Trophoblast cell (in vitro differentiated cells and primary cell): ENCODE results near the gene ASTN2.

ENCODE experiments used
- DNase-seq, 2 donors: peaks; one replicate each; pipeline ENCODE4 v3.0.0-alpha.2; 2016
- H2AFZ ChIP-seq: 2 replicates; pipeline ENCODE4 v1.6.1; 2013; ENCODE audit warnings: low read length, moderate library complexity, mild to moderate bottlenecking; ENCODE audit not compliant: insufficient read depth, poor library complexity
- H2AK5ac ChIP-seq: 2 replicates; pipeline ENCODE4 v1.6.1; 2013; ENCODE audit warnings: mild to moderate bottlenecking, low read length
- H2BK120ac ChIP-seq: 2 replicates; pipeline ENCODE4 v1.6.1; 2013; ENCODE audit warnings: low read length, mild to moderate bottlenecking, moderate library complexity; ENCODE audit not compliant: insufficient read depth, poor library complexity
- H2BK12ac ChIP-seq: 2 replicates; pipeline ENCODE4 v1.6.1; 2013; ENCODE audit warnings: mild to moderate bottlenecking, low read length, moderate library complexity
- H2BK5ac ChIP-seq: 2 replicates; pipeline ENCODE4 v1.6.1; 2013; ENCODE audit warnings: low read length, low read depth, moderate library complexity, mild to moderate bottlenecking; ENCODE audit not compliant: poor library complexity
- H3K14ac ChIP-seq: 2 replicates; pipeline ENCODE4 v1.6.1; 2013; ENCODE audit warnings: mild to moderate bottlenecking, low read length
- H3K18ac ChIP-seq: 2 replicates; pipeline ENCODE4 v1.6.1; 2013; ENCODE audit warnings: mild to moderate bottlenecking, low read length
- H3K23ac ChIP-seq: 2 replicates; pipeline ENCODE4 v1.6.1; 2013; ENCODE audit warnings: low read length
- H3K27ac ChIP-seq: 2 replicates; pipeline ENCODE4 v1.5.1; 2013; ENCODE audit warnings: low read depth, mild to moderate bottlenecking, inconsistent platforms, low read length, moderate library complexity
- H3K27me3 ChIP-seq: 2 replicates; pipeline ENCODE4 v1.6.1; 2013; ENCODE audit warnings: inconsistent platforms, mild to moderate bottlenecking, low read length, moderate library complexity; ENCODE audit not compliant: insufficient read depth
- H3K36me3 ChIP-seq, 2 experiments: 1 replicate in 1 of 2; 2 replicates in 1 of 2; pipeline ENCODE4 v1.6.1; 2013; ENCODE audit warnings: low read length in 2 of 2, mild to moderate bottlenecking in 2 of 2, moderate library complexity in 1 of 2; ENCODE audit not compliant: insufficient read depth in 2 of 2, control insufficient read depth in 1 of 2
- H3K4ac ChIP-seq: 2 replicates; pipeline ENCODE4 v1.6.1; 2013; ENCODE audit warnings: low read depth, mild to moderate bottlenecking, low read length, moderate library complexity
- H3K4me1 ChIP-seq, 2 experiments: 1 replicate in 1 of 2; 2 replicates in 1 of 2; pipeline ENCODE4 v1.6.1; 2013; ENCODE audit warnings: low read length in 2 of 2, mild to moderate bottlenecking in 2 of 2, moderate library complexity in 1 of 2; ENCODE audit not compliant: insufficient read depth in 2 of 2, control insufficient read depth in 1 of 2
- H3K4me2 ChIP-seq: 2 replicates; pipeline ENCODE4 v1.6.1; 2013; ENCODE audit warnings: inconsistent platforms, mild to moderate bottlenecking, low read length, moderate library complexity
- H3K4me3 ChIP-seq: 2 replicates; pipeline ENCODE4 v1.5.1; 2013; ENCODE audit warnings: mild to moderate bottlenecking, low read depth, low read length, inconsistent platforms
- H3K79me1 ChIP-seq: one replicate; pipeline ENCODE4 v1.6.1; 2013; ENCODE audit warnings: low read length
- H3K79me2 ChIP-seq: 2 replicates; pipeline ENCODE4 v1.6.1; 2013; ENCODE audit warnings: low read length, mild to moderate bottlenecking; ENCODE audit not compliant: control insufficient read depth, insufficient read depth, poor library complexity
- H3K9ac ChIP-seq: 2 replicates; pipeline ENCODE4 v1.6.1; 2013; ENCODE audit warnings: mild to moderate bottlenecking, low read length
- H3K9me3 ChIP-seq: 2 replicates; pipeline ENCODE4 v1.6.1; 2013; ENCODE audit warnings: low read depth, mild to moderate bottlenecking, control low read depth, inconsistent platforms, low read length; ENCODE audit not compliant: insufficient read depth
- H4K12ac ChIP-seq: 2 replicates; pipeline ENCODE4 v1.6.1; 2013; ENCODE audit warnings: low read depth, mild to moderate bottlenecking, low read length, moderate library complexity
- H4K8ac ChIP-seq: 2 replicates; pipeline ENCODE4 v1.6.1; 2013; ENCODE audit warnings: low read depth, mild to moderate bottlenecking, low read length, moderate library complexity
- H4K91ac ChIP-seq: one replicate; pipeline ENCODE4 v1.6.1; 2013; ENCODE audit warnings: low read depth, mild to moderate bottlenecking, low read length, moderate library complexity
- WGBS: extraction: QIAGEN DNeasy Blood & Tissue Kit; methylation state at CpG from one replicate; pipeline ENCODE4 v1.1.7; 2013; ENCODE audit warnings: missing lambda C conversion rate; ENCODE audit not compliant: insufficient read length, insufficient coverage; ENCODE audit errors: extremely low coverage; 5-methylcytosine and 5-hydroxymethylcytosine counted together

Gene ASTN2

GRCh38 chr9:116389541-116390302 lies 1025.1 kb downstream of the ASTN2 start:
- Histone ChIP-seq H3K4me2 (no peak overlapping the region), H4K8ac (no peak overlapping the region), H3K23ac (no peak overlapping the region), H3K18ac (no peak overlapping the region), H3K4ac (no peak overlapping the region), H2BK5ac (no peak overlapping the region), H2BK12ac (no peak overlapping the region), H3K9me3 (no peaks in the 10 kb centered on the region), H3K79me1 (no peaks in the 10 kb centered on the region), H2AFZ (no peak overlapping the region), H2BK120ac (no peak overlapping the region), H3K36me3 (peaks cover 0 to 5% of the 10 kb centered on the region in 2 experiments), H3K14ac (no peak overlapping the region), H3K27me3 (no peaks in the 10 kb centered on the region), H3K9ac (no peak overlapping the region), H3K4me3 (no peak overlapping the region), H2AK5ac (no peak overlapping the region), H4K91ac (no peak overlapping the region), H3K4me1 (peaks cover 7 to 8% of the 10 kb centered on the region in 2 experiments), H3K27ac (no peak overlapping the region), H3K79me2 (no peaks in the 10 kb centered on the region), H4K12ac (no peak overlapping the region)
- DNase-seq = no peak
- WGBS = no CpG with 5 or more reads among the region's 1 CpG

GRCh38 chr9:116387934-116388698 lies 1026.7 kb downstream of the ASTN2 start:
- peak in 1 of 2 donors; percentile 43 for DNase-seq
- H4K91ac ChIP-seq = no peak overlapping the region
- WGBS = no CpG with 5 or more reads among the region's 6 CpGs

GRCh38 chr9:116383936-116384335 lies 1030.9 kb downstream of the ASTN2 start:
- H4K91ac ChIP-seq = no peak overlapping the region
- no peak overlapping the region for H3K14ac ChIP-seq
- H4K12ac ChIP-seq = no peak overlapping the region
- H3K27ac ChIP-seq = no peak overlapping the region
- no peak overlapping the region for H3K4me2 ChIP-seq
- no peak overlapping the region for H4K8ac ChIP-seq
- no peak overlapping the region for H3K23ac ChIP-seq
- H3K18ac ChIP-seq = no peak overlapping the region
- H3K36me3 ChIP-seq = peaks cover 0 to 4% of the 10 kb centered on the region in 2 experiments
- H2BK120ac ChIP-seq = no peak overlapping the region
- no peaks in the 10 kb centered on the region for H3K79me2 ChIP-seq
- no peaks in the 10 kb centered on the region for H3K27me3 ChIP-seq
- DNase-seq = no peak
- no peak overlapping the region for H3K4me3 ChIP-seq
- H2BK12ac ChIP-seq = no peak overlapping the region
- no peaks in the 10 kb centered on the region for H3K79me1 ChIP-seq
- no peak overlapping the region for H2AFZ ChIP-seq
- H3K9ac ChIP-seq = no peak overlapping the region
- no peak overlapping the region for H3K4ac ChIP-seq
- no peak overlapping the region for H2BK5ac ChIP-seq
- no CpG with 5 or more reads among the region's 4 CpGs for WGBS
- H3K9me3 ChIP-seq = no peaks in the 10 kb centered on the region
- no peak overlapping the region for H2AK5ac ChIP-seq
- no peaks in the 10 kb centered on the region for H3K4me1 ChIP-seq

More at GRCh38 chr9:116387934-116388698, 1026.7 kb downstream of the ASTN2 start:
- Histone ChIP-seq H3K4ac (no peak overlapping the region), H2AK5ac (no peak overlapping the region), H3K4me1 (peaks cover 7 to 8% of the 10 kb centered on the region in 2 experiments), H3K36me3 (peaks cover 0 to 5% of the 10 kb centered on the region in 2 experiments), H3K79me1 (no peaks in the 10 kb centered on the region), H3K9me3 (no peaks in the 10 kb centered on the region), H4K8ac (no peak overlapping the region), H3K23ac (no peak overlapping the region), H2BK5ac (no peak overlapping the region), H3K4me2 (no peak overlapping the region), H2BK120ac (no peak overlapping the region), H3K14ac (no peak overlapping the region), H2BK12ac (no peak overlapping the region), H4K12ac (no peak overlapping the region), H3K18ac (no peak overlapping the region), H3K4me3 (no peak overlapping the region), H3K27me3 (no peaks in the 10 kb centered on the region), H3K79me2 (no peaks in the 10 kb centered on the region), H2AFZ (no peak overlapping the region), H3K9ac (no peak overlapping the region), H3K27ac (no peak overlapping the region)

- Histone ChIP-seq H4K12ac (no peak overlapping the region), H3K9ac (no peak overlapping the region)
Measured at GRCh38 chr9:116383133-116383532, 1031.7 kb downstream of the ASTN2 start.

More at GRCh38 chr9:116383133-116383532, 1031.7 kb downstream of the ASTN2 start:
- Histone ChIP-seq H4K91ac (no peak overlapping the region), H3K79me2 (no peaks in the 10 kb centered on the region), H3K18ac (no peak overlapping the region), H4K8ac (no peak overlapping the region), H3K36me3 (peaks cover 0 to 4% of the 10 kb centered on the region in 2 experiments), H3K23ac (no peak overlapping the region), H2AFZ (no peak overlapping the region), H3K27me3 (no peaks in the 10 kb centered on the region), H3K14ac (no peak overlapping the region), H3K4me1 (no peaks in the 10 kb centered on the region), H3K9me3 (no peaks in the 10 kb centered on the region), H2BK120ac (no peak overlapping the region), H3K4me2 (no peak overlapping the region), H2BK12ac (no peak overlapping the region), H3K4me3 (no peak overlapping the region), H3K4ac (no peak overlapping the region), H2BK5ac (no peak overlapping the region), H3K79me1 (no peaks in the 10 kb centered on the region), H3K27ac (no peak overlapping the region), H2AK5ac (no peak overlapping the region)
- no CpG with 5 or more reads among the region's 5 CpGs for WGBS
- DNase-seq = no peak
